ENCODE data around the gene WNT1.
A peak's percentile ranks its signal among the peaks of the same experiment; 100 is the strongest.

WNT1 gene

GRCh38 chr12:48982397-48983080, 4.4 kb downstream of the WNT1 start:
- no peak for DNase-seq

- peak; percentile 39 for DNase-seq
Measured at GRCh38 chr12:48985475-48985897, 7.4 kb downstream of the WNT1 start.

- DNase-seq, result no peak
Measured at GRCh38 chr12:48985901-48986300, 7.8 kb downstream of the WNT1 start.

- no peak for DNase-seq
Measured at GRCh38 chr12:48986720-48987291, 8.7 kb downstream of the WNT1 start.

GRCh38 chr12:48988030-48988649, 10.0 kb downstream of the WNT1 start:
- no peak for DNase-seq

- peak; percentile 42 for DNase-seq
Measured at GRCh38 chr12:48990552-48990951, 12.4 kb downstream of the WNT1 start.

- no peak for DNase-seq
Measured at GRCh38 chr12:48991247-48992050, 13.3 kb downstream of the WNT1 start.

GRCh38 chr12:48993787-48994186, 15.7 kb downstream of the WNT1 start:
- no peak for DNase-seq

- DNase-seq, result no peak
Measured at GRCh38 chr12:48994224-48995085, 16.3 kb downstream of the WNT1 start.

- peak; percentile 60 for DNase-seq
Measured at GRCh38 chr12:48995086-48995879, 17.2 kb downstream of the WNT1 start.

GRCh38 chr12:48996794-48997718, 18.9 kb downstream of the WNT1 start:
- DNase-seq, result peak; percentile 63

GRCh38 chr12:48997719-48998496, 19.8 kb downstream of the WNT1 start:
- DNase-seq, result peak; percentile 47

- DNase-seq, result no peak
Measured at GRCh38 chr12:48998497-48999353, 20.6 kb downstream of the WNT1 start.

GRCh38 chr12:48999371-49000131, 21.4 kb downstream of the WNT1 start, which contains the start of gene DDN:
DDN (minus strand) TSS chr12:48999375; CDS start chr12:48999287, 88 bp downstream.
- peak; percentile 24 for DNase-seq

GRCh38 chr12:49000346-49000745, 22.2 kb downstream of the WNT1 start:
- no peak for DNase-seq

GRCh38 chr12:49008943-49009342, 30.8 kb downstream of the WNT1 start:
- no peak for DNase-seq

GRCh38 chr12:49010092-49010668, 32.1 kb downstream of the WNT1 start:
- no peak for DNase-seq

Data from NCI-H1436 (cell line).